Left lung (tissue), 10 donors: ENCODE data around the gene RAP1GAP2. TPM values are rescaled to one million over a fixed set of nuclear protein-coding genes. Genes with fewer than 3 reads are reported as not detected.
A peak's percentile ranks its signal among the peaks of the same experiment; 100 is the strongest.

Source experiments
- ATAC-seq: fragments of 200-7000 bp; cut with Tn5 transposase; one replicate; pipeline ENCODE4 v1.9.1; 2020; ENCODE audit warnings: moderate library complexity
- DNase-seq, 4 donors: peaks; one replicate each; pipeline ENCODE4 v3.0.0-alpha.2; 2013 to 2020
- H3K27ac ChIP-seq, 2 donors: fragments of 200-600 bp; sonication (generic) in 1 of 2; one replicate each; pipeline versions ENCODE4 v1.5.0 to v1.8.0; 2020 to 2021
- H3K27me3 ChIP-seq, 2 donors: fragments of 200-600 bp; sonication (generic) in 1 of 2; one replicate each; pipeline versions ENCODE4 v1.5.0 to v1.8.0; 2020 to 2021
- H3K36me3 ChIP-seq, 2 donors: fragments of 200-600 bp; sonication (generic) in 1 of 2; one replicate each; pipeline versions ENCODE4 v1.5.0 to v1.8.0; 2020 to 2021
- H3K4me1 ChIP-seq, 2 donors: fragments of 200-600 bp; one replicate each; pipeline ENCODE4 v1.8.0; 2021
- H3K4me3 ChIP-seq, 2 donors: fragments of 200-600 bp; sonication (generic) in 1 of 2; one replicate each; pipeline versions ENCODE4 v1.5.0 to v1.8.0; 2020 to 2021; ENCODE audit warnings: mild to moderate bottlenecking in 1 of 2
- H3K9me3 ChIP-seq, 2 donors: fragments of 200-600 bp; sonication (generic) in 1 of 2; one replicate each; pipeline versions ENCODE4 v1.5.0 to v1.8.0; 2020 to 2021
- CTCF ChIP-seq, 2 donors: fragments of 200-600 bp; sonication (generic) in 1 of 2; IDR thresholded peaks; one replicate each; pipeline versions ENCODE4 v1.5.0 to v1.8.0; 2021; ENCODE audit warnings: antibody characterized with exemption in 2 of 2
- intact Hi-C, 2 donors: fragments of 100-400 bp; cut with DNase I; formaldehyde crosslinking; loops; one replicate each; pipeline versions ENCODE4 v1.11.2 to v1.14.2; 2022
- polyA plus RNA-seq, 6 donors: library from polyadenylated mRNA; unstranded; fragments of 120-200 nt; gene quantifications; one replicate each; pipeline ENCODE4 v1.2.1, GENCODE V29; 2013; ENCODE audit not compliant: insufficient read length in 6 of 6
- total RNA-seq, 2 donors: library from RNA; stranded (reverse); fragmentation: NEBNext Ultra II Directional; extraction: Animal tissue kit (Norgen Biotek cat#: 25700); gene quantifications; one replicate each; pipeline ENCODE4 v1.2.1, GENCODE V29; 2021
- donor health status: DM: no; HTN: yes; CAD: no.
- donor health status: DM: no; HTN: no; CAD: no.

Gene RAP1GAP2
- total and polyA plus RNA-seq, 8 donors, result 8.0 to 14.5 (median 9.7) TPM

- ATAC-seq, result no peak
- Histone ChIP-seq H3K36me3 (peaks cover 0 to 8% of the 10 kb centered on the region in 2 donors), H3K9me3 (no peaks in the 10 kb centered on the region), H3K4me3 (no peak overlapping the region), H3K27me3 (no peaks in the 10 kb centered on the region), H3K27ac (no peak overlapping the region), H3K4me1 (peaks cover 0 to 3% of the 10 kb centered on the region in 2 donors)
- no peak for TF ChIP-seq CTCF (IDR thresholded peaks at IDR 0.05)
- DNase-seq, result no peak
- intact Hi-C loops, result no loop called here
These were observed 171.3 kb downstream of the RAP1GAP2 start for GRCh38 chr17:2967515-2967914.

- ATAC-seq (no peak), DNase-seq (no peak)
- no peak for TF ChIP-seq CTCF (IDR thresholded peaks at IDR 0.05)
- H3K4me3 ChIP-seq, result no peak overlapping the region
- intact Hi-C loops, result no loop called here
- H3K4me1 ChIP-seq, result no peaks in the 10 kb centered on the region
- H3K27me3 ChIP-seq, result no peaks in the 10 kb centered on the region
- peaks cover 0 to 1% of the 10 kb centered on the region in 2 donors for H3K9me3 ChIP-seq
- no peaks in the 10 kb centered on the region for H3K36me3 ChIP-seq
- no peak overlapping the region for H3K27ac ChIP-seq
These were observed 175.6 kb downstream of the RAP1GAP2 start for GRCh38 chr17:2971851-2972250.

GRCh38 chr17:2972749-2973148, 176.5 kb downstream of the RAP1GAP2 start:
- DNase-seq (no peak), ATAC-seq (no peak)
- Histone ChIP-seq H3K27me3 (no peaks in the 10 kb centered on the region), H3K4me3 (no peak overlapping the region), H3K27ac (no peak overlapping the region), H3K36me3 (no peaks in the 10 kb centered on the region), H3K4me1 (no peaks in the 10 kb centered on the region), H3K9me3 (peaks cover 0 to 1% of the 10 kb centered on the region in 2 donors)
- TF ChIP-seq CTCF (IDR thresholded peaks at IDR 0.05), result no peak
- intact Hi-C loops, result no loop called here

GRCh38 chr17:2974347-2974746, 178.1 kb downstream of the RAP1GAP2 start:
- TF ChIP-seq CTCF (IDR thresholded peaks at IDR 0.05), result no peak
- H3K4me1 ChIP-seq, result no peaks in the 10 kb centered on the region
- intact Hi-C loops, result no loop called here
- H3K9me3 ChIP-seq, result peaks cover 0 to 1% of the 10 kb centered on the region in 2 donors
- H3K36me3 ChIP-seq, result no peaks in the 10 kb centered on the region
- ATAC-seq (no peak), DNase-seq (no peak)
- H3K4me3 ChIP-seq, result no peak overlapping the region
- no peak overlapping the region for H3K27ac ChIP-seq
- no peaks in the 10 kb centered on the region for H3K27me3 ChIP-seq

GRCh38 chr17:2975469-2975958, 179.3 kb downstream of the RAP1GAP2 start:
- H3K27me3 ChIP-seq, result no peaks in the 10 kb centered on the region
- no peaks in the 10 kb centered on the region for H3K4me1 ChIP-seq
- peaks cover 0 to 6% of the 10 kb centered on the region in 2 donors for H3K36me3 ChIP-seq
- intact Hi-C loops, result no loop called here
- H3K27ac ChIP-seq, result no peak overlapping the region
- DNase-seq (peak in 1 of 4 donors; percentile 22), ATAC-seq (peak; percentile 84)
- TF ChIP-seq CTCF (IDR thresholded peaks at IDR 0.05), result no peak
- H3K4me3 ChIP-seq, result peak overlapping the region in 1 of 2 donors; percentile 34
- peaks cover 0 to 1% of the 10 kb centered on the region in 2 donors for H3K9me3 ChIP-seq
